Muscle of back (tissue), 11 donors: ENCODE measurements around the gene FAAP20. TPM values are rescaled to one million over a fixed set of nuclear protein-coding genes. Genes with fewer than 3 reads are reported as not detected.

Experiments used
- DNase-seq, 3 donors: peaks; one replicate each; pipeline versions ENCODE4 v3.0.0 to v3.0.0-alpha.2; 2013
- polyA plus RNA-seq, 10 donors: library from polyadenylated mRNA; unstranded; fragments of 120-200 nt; gene quantifications; one replicate each; pipeline ENCODE4 v1.2.1, GENCODE V29; 2013; ENCODE audit not compliant: insufficient read length in 10 of 10

Gene FAAP20
- polyA plus RNA-seq, 10 donors: 22.3 to 45.9 (median 30.2) TPM

- no peak for DNase-seq
Observed at GRCh38 chr1:2197707-2198165, 3.2 kb upstream of the FAAP20 start.

DNA sequence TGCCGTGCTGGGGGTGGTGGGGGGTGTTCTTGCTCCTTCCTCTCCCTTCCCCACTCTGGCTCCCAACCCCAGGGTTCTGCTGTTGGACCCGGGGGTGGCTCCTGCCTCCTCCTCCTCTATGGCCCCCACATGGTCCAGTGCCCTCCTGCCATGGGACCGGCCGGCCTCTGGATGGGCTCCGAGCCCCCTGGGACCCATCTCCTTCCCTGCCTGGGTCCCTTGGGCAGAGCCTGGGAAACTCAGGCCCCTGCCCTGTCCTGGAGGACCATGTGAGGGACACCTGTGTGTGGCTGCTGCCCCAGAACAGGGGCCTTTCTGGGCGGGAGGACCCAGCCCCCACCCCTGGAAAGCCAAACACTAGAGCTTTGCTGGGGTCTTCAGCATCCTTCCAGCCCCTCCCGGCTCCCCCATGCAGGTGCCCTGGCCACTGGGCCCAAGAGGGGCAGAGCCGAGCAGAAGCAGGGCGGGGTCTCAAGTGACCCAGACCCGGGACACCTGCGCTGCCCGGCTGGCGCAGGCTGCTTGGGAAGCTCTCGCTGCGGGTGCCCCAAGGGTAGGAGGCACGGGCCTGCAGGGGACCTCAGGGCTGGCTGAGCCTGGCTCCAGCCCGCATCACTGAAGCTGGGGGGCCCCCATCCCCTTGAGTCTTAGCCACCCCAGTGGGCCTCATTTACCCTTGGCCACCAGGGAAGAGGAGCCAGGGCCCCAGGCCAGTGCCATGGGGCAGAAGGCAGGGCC is 2.5 kb upstream of the FAAP20 start:
- DNase-seq: no peak

- DNase-seq: no peak
Observed at GRCh38 chr1:2195785-2196184, 1.2 kb upstream of the FAAP20 start.

GRCh38 chr1:2194898-2195673 is 514 bp upstream of the FAAP20 start:
- DNase-seq: peak; percentile 82 to 97 (median 91)

DNA sequence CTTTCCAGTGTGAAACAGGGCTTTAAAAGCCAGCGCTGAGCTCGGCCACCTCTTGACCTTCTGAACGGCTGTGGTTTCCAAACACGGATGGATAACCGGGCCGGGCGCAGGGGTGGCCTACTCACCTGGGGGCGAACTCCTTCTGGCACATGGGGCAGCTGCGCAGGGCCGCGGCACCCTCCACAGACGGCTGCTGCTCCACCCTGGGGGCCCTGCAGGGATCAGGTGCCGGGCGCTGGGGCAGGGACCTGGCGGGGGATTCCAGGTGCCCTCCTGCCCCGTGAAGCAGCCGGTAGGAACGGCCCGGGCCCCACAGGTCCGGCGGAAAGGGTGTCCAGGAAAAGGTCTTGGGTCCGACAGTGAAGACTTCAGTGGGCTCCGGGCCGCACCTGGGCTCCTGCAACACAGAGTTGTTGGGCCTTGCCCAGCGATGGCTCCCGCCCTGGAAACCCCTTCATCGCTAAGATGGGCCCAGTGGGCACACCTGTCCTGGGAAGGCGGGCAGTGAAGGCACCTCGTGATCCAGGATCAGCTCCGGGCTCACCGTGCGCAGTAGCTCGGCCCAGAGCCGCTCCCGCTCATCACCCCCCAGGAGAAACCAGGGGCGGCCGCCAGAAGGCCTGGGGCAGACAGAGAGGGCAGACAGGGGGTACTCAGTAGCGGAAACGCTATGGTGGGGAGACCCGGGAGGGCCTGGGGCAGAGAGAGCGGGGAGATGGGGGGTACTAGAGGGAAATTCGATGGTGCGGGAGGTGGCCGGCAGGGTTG is 874 bp downstream of the FAAP20 start:
- DNase-seq: no peak

DNA sequence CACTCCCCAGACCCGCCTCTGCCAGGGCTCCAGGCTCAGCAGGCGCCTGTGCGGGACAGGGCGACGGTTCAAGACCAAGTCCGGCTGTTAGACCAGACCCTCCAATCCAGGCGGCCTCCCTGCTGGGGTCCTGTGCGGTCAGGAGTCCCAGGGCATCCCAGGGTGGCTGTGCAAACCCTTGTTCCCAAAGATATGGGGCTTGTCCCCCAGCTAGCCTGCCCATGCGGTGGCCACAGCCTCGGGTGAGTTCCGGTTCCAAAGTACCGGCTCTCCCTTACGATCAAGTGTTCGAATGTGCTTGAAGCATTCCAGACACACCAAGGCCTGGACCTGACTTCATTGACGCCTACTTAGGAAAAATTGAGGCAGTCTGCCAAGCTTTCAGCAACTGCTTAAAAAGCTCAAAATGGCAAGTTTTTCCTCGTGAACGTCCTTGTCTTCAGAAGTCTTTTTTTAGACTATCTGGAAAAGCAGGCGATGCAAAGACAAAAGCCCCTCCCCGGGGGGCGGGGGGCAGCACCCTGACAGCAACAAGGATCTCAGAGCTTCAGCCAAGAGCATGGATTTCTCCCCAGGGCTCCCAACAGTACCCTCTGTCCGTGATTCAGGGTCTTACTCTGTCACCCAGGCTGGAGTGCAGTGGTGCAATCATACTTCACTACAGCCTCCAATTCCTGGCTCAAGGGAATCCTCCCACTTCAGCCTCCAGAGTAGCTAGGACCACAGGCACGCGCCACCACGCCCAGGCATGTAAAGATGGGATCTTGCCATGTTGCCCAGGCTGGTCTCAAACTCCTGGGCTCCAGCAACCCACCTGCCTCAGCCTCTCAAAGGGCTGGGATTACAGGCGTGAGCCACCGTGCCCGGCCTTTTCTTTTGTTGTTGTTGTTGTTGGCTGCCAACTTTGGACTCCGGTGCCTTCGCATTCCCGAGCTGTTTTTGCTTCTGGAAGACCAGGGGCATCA is 2.3 kb downstream of the FAAP20 start:
- peak in 2 of 3 donors; percentile 75 for DNase-seq

- DNase-seq: peak in 1 of 3 donors; percentile 56
Observed at GRCh38 chr1:2190491-2190976, 4.0 kb downstream of the FAAP20 start.

DNA sequence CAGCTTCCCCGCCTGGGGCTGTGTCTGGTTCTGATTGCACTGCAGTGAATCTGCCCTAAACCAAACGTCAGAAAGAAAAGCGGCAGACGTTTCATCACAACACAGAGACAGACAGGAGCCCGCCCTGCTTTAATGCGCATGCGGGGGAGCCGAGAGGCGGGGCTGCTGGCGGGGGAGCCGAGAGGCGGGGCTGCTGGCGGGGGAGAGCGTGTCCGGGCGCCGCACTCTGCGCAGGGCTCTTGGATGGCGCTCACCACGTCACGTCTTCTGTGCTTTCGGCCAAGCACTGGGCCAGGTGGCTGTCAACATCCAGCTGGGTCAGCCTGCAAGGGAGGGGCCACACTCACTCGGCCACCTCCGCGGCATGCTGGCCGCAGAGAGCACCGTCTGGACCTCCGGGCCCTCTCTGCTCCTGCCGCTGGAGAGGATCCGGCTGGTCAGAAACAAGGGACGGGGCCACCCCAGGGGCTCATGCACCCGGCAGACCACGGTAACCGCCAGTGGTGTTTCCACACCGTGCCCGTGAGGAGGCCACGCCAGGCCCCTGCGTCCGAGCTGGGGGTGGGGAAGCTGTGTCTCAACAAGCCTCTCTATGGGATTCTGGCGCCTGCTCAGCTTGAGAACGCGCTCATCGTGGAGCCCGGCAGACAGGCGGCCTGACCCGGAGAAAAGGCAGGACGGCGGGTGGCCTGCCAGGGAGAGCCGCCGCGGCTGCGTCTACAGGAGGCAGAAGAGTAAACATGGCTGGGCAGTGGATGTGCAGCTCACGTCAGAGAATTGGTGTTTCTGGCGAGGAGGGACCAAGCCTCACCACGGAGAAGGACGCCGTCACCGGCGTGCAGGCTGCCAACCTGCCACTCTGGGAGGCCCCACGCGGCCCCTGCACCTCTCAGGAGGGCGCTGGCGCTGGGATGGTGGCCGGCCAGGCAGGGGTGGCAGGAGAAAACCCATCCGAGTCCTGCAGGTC is 4.8 kb downstream of the FAAP20 start:
- peak; percentile 95 to 97 (median 95) for DNase-seq

- no peak for DNase-seq
Observed at GRCh38 chr1:2188336-2188735, 6.2 kb downstream of the FAAP20 start.

DNA sequence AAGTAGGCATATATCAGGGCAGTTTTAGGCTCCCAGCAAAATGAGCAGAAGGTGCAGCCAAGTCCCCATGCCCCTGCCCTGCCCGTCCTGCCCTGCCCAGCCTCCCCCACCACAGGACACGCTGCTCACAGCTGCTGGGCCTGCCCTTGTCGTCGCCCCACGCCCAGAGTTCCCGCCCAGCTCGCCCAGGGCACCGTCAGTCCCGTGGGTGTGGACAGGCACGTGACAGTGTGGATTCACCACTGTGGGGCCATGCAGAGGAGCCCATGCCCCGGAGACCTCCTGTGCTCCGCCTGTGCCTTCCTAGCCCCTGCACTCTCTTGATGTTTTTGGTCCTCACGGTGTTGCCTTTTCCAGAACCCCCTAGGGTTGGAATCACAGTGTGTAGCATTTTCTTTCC is 7.0 kb downstream of the FAAP20 start:
- DNase-seq: no peak

DNA sequence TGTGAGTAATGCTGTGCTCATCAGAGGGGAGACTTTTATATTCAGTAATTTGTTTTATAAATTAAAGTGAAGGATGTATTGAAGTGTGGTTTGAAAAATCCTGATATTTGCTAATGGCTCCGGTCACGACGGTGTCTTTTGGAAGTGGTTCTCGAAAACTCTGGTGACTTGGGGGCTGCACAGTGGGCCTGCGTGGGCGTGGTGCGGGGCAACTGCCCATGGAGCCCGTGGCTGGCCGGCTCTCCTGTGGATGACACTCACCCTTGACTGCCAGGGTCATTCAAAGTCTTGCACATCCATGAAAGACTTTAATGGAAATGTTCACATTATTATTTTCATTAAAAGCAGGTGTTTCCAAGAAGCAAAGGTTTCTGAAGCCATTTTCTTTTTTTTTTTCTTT is 7.7 kb downstream of the FAAP20 start:
- DNase-seq: no peak

DNA sequence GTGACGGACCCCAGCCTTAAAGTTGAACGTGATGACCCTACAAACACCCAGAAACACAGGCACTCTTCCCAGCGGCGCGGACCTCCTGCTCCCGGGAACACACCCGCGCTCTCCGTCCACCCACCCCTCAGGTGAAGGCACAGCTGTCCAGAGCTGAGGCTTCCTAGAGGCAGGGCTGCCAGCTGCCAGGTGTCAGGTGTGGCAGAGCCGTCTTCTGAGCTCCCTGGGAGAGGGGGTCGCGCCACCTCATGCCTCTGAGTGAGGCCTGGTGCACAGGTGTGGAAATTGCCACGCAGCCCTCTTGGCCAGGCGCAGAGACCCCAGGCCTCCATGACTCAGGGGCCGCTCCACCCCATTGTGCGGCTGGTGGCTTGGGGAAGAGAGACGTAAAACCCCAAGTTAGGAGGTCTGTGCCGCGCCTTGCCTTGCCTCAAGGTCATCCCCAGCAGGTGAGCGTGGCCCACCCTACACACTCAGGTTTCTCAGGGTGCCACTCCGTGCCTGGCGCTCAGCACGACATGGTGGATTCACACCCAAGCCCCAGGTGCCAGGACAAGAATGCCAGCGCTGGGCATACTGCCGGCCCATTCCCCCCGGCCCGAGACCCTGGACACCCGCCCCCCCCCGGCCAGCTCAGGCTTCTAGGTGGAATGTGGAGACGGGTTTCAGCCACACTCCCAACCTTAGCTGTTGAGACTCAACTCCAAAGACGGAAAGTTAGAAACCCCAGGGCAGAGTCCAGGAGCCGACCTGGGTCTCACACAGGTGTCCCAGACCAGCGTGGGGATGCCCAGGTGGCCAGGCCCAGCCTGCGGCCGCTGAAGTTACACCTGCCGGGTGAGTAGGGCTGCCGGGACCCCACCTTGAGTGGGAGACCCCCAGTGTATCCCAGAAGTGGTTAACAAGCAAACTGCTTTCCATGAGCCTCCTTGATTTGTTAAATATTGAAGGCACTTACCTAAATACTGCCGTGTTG is 8.4 kb downstream of the FAAP20 start:
- DNase-seq: no peak

DNA sequence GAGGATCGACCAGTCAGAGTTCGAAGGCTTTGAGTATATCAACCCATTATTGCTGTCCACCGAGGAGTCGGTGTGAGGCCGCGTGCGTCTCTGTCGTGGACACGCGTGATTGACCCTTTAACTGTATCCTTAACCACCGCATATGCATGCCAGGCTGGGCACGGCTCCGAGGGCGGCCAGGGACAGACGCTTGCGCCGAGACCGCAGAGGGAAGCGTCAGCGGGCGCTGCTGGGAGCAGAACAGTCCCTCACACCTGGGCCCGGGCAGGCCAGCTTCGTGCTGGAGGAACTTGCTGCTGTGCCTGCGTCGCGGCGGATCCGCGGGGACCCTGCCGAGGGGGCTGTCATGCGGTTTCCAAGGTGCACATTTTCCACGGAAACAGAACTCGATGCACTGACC is 9.6 kb downstream of the FAAP20 start:
- no peak for DNase-seq

DNA sequence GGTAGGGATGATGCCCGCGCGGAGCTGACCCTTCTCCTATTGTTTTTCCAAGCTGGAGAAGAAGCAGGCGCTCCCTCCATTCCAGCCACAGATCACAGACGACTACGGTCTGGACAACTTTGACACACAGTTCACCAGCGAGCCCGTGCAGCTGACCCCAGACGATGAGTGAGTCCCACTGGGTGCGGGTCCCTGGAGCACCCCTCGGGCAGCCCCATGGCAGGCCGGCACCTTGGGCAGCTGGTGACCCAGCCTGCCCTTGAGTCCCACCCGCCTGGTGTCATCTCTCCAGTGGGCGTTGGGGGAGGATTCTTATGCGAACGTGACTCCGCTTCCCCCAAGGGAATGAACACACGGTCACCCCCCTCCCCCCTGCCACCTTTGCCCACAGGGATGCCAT is 10.0 kb downstream of the FAAP20 start:
- DNase-seq: no peak

GRCh38 chr1:2183937-2184334 is 10.6 kb downstream of the FAAP20 start:
- DNase-seq: no peak

DNA sequence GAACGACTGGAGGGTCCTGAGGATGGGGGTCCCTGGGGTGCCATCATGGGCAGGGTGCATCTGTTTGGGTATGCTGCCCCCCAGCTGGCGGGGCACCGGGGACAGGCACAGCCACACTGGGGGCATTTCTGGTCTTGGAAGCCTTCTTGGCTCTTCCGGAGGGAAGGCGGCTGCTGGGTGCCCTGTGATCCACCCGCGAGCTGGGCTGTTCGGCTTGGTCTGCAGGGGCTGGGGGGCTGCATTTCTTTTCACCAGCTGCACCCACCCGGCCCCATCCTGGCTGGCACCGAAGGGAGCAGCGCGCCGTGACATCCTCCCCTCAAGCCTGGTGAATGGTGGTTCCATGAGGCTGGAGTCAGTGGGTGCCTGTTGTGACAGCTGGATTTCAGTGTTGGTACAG is 12.2 kb downstream of the FAAP20 start:
- DNase-seq: no peak

GRCh38 chr1:2181752-2182151 is 12.8 kb downstream of the FAAP20 start:
- DNase-seq: no peak

DNA sequence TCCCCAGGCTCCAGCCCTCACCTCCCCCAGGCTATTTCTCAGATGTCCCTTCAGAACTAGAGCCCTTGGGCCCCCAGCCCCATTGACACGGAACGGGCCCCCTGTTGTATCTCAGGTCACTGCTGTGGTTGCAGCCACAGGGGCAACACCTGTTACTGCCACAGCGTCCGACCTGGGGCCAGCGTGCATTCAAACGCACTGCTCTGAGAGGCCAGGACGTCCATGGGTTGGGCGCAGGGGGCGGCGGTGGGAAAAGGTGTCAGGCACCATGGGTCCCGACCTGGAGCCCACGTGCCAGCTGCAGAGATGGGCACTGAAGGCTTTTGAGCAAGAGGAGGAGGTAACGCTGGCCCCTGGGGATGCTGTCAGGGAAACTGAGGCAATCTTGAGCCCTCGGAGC is 13.3 kb downstream of the FAAP20 start:
- DNase-seq: no peak
